Measurements from ENCODE around the gene ZFHX3. TPM values are rescaled to one million over a fixed set of nuclear protein-coding genes. Genes with fewer than 3 reads are reported as not detected.

Gene ZFHX3
- total RNA-seq, 2 experiments from 2014 or later, result 0.63 to 0.64 TPM

GRCh38 chr16:73021866-73022495 is 25.9 kb downstream of the ZFHX3 start:
- H3K4me3 Mint-ChIP-seq, result no peak overlapping the region
- ATAC-seq (ENCODE audit: poor library complexity) (no peak), DNase-seq (no peak)
- no peaks in the 10 kb centered on the region for H3K4me1 Mint-ChIP-seq (ENCODE audit: low read depth)
- ChIA-PET POLR2A (no interaction called here), CTCF (no interaction called here)
- H3K36me3 Mint-ChIP-seq (ENCODE audit: low read depth), result no peaks in the 10 kb centered on the region
- Histone ChIP-seq H3K4me1 (ENCODE audit: insufficient read depth, low read length) (no peaks in the 10 kb centered on the region), H3K27ac (ENCODE audit: low read depth in 1 of 2, low read length in 2 of 2) (no peak overlapping the region), H3K4me3 (ENCODE audit: low read length) (no peak overlapping the region), H3K9me3 (ENCODE audit: control insufficient read depth in 1 of 2, insufficient read depth in 1 of 2, low read length in 2 of 2) (peaks cover 0 to 4% of the 10 kb centered on the region in 2 experiments), H3K27me3 (ENCODE audit: control insufficient read depth in 1 of 2, insufficient read depth in 2 of 2, low read length in 2 of 2) (no peaks in the 10 kb centered on the region), H3K36me3 (ENCODE audit: insufficient read depth, low read length) (no peaks in the 10 kb centered on the region)
- no peaks in the 10 kb centered on the region for H3K9me3 Mint-ChIP-seq
- no peaks in the 10 kb centered on the region for H3K27me3 Mint-ChIP-seq
- H3K27ac Mint-ChIP-seq, result no peak overlapping the region
- TF ChIP-seq CTCF (IDR thresholded peaks at IDR 0.05), result no peak
- intact Hi-C loops (cut with DNase I, micrococcal nuclease), result no loop called here

GRCh38 chr16:73020409-73020884 is 27.5 kb downstream of the ZFHX3 start:
- DNase-seq (no peak), ATAC-seq (ENCODE audit: poor library complexity) (no peak)
- Histone ChIP-seq H3K4me1 (ENCODE audit: insufficient read depth, low read length) (no peaks in the 10 kb centered on the region), H3K36me3 (ENCODE audit: insufficient read depth, low read length) (no peaks in the 10 kb centered on the region), H3K4me3 (ENCODE audit: low read length) (no peak overlapping the region), H3K27ac (ENCODE audit: low read depth in 1 of 2, low read length in 2 of 2) (no peak overlapping the region), H3K9me3 (ENCODE audit: control insufficient read depth in 1 of 2, insufficient read depth in 1 of 2, low read length in 2 of 2) (peaks cover 0 to 12% of the 10 kb centered on the region in 2 experiments), H3K27me3 (ENCODE audit: control insufficient read depth in 1 of 2, insufficient read depth in 2 of 2, low read length in 2 of 2) (no peaks in the 10 kb centered on the region)
- Mint-ChIP-seq H3K27me3 (no peaks in the 10 kb centered on the region), H3K4me3 (no peak overlapping the region), H3K27ac (no peak overlapping the region), H3K36me3 (ENCODE audit: low read depth) (no peaks in the 10 kb centered on the region), H3K4me1 (ENCODE audit: low read depth) (no peaks in the 10 kb centered on the region), H3K9me3 (no peaks in the 10 kb centered on the region)
- POLR2A ChIA-PET, result no interaction called here
- CTCF ChIA-PET, result no interaction called here
- intact Hi-C loops (cut with DNase I, micrococcal nuclease), result no loop called here
- no peak for TF ChIP-seq CTCF (IDR thresholded peaks at IDR 0.05)

- ATAC-seq (ENCODE audit: poor library complexity) (no peak), DNase-seq (no peak)
- Histone ChIP-seq H3K36me3 (ENCODE audit: insufficient read depth, low read length) (no peaks in the 10 kb centered on the region), H3K4me3 (ENCODE audit: low read length) (no peak overlapping the region), H3K27ac (ENCODE audit: low read depth in 1 of 2, low read length in 2 of 2) (no peak overlapping the region), H3K4me1 (ENCODE audit: insufficient read depth, low read length) (no peaks in the 10 kb centered on the region), H3K9me3 (ENCODE audit: control insufficient read depth in 1 of 2, insufficient read depth in 1 of 2, low read length in 2 of 2) (peaks cover 0 to 14% of the 10 kb centered on the region in 2 experiments), H3K27me3 (ENCODE audit: control insufficient read depth in 1 of 2, insufficient read depth in 2 of 2, low read length in 2 of 2) (no peaks in the 10 kb centered on the region)
- Mint-ChIP-seq H3K9me3 (no peaks in the 10 kb centered on the region), H3K27ac (no peak overlapping the region), H3K4me1 (ENCODE audit: low read depth) (no peaks in the 10 kb centered on the region), H3K4me3 (no peak overlapping the region), H3K36me3 (ENCODE audit: low read depth) (no peaks in the 10 kb centered on the region), H3K27me3 (no peaks in the 10 kb centered on the region)
- CTCF ChIA-PET, result no interaction called here
- intact Hi-C loops (cut with DNase I, micrococcal nuclease), result no loop called here
- POLR2A ChIA-PET, result no interaction called here
- no peak for TF ChIP-seq CTCF (IDR thresholded peaks at IDR 0.05)
These were observed 28.2 kb downstream of the ZFHX3 start for GRCh38 chr16:73019457-73020362.

Measured in CD4-positive, alpha-beta T cell (primary cell).